SK-N-MC (cell line): ENCODE results near the gene TTC24.

Experiments
- EZH2 ChIP-seq: fragments of 200-600 bp; sonication (generic); IDR thresholded peaks from one replicate; pipeline ENCODE4 v1.6.1; 2017; ENCODE audit warnings: antibody characterized with exemption
- FOXP2 ChIP-seq: optimal IDR thresholded peaks from 2 replicates; pipeline ENCODE3; 2011; ENCODE audit warnings: mild to moderate bottlenecking, moderate library complexity; ENCODE audit not compliant: insufficient read depth; ENCODE audit errors: extremely low read length, control extremely low read depth
- POLR2AphosphoS5 ChIP-seq: IDR thresholded peaks from 2 replicates; pipeline ENCODE4 v1.6.1; 2012; ENCODE audit warnings: mild to moderate bottlenecking, low read depth, low read length, borderline replicate concordance

- TF ChIP-seq POLR2AphosphoS5 (no peak), EZH2 (no peak), FOXP2 (no peak)
Measured at GRCh38 chr1:156551869-156552268, 27.7 kb upstream of the TTC24 start.
